Glomerular visceral epithelial cell (primary cell): ENCODE data around the gene ITIH6.

ENCODE experiments used
- DNase-seq: peaks from one replicate; pipeline ENCODE4 v3.0.0-alpha.2; 2016; ENCODE audit errors: extremely low spot score

The ITIH6 gene

DNA sequence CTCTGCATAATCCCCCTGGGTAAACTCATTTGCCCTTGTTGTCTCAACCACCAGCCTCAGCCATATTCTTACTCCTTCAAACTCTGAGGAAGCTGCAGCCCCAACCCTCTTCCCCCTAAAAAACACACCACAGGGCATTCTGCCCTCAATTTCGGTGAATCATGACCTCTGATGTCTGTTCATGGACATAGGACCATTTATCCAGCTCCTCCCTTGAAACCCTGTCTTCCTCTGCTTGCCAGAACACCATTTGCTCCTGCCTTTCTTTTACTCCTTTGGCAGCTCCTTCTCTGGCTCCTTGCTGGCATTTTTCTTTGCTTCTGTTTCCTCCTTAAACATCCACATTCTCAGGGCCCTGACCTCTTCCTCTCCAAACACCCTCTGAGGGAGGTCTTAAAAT is 87.1 kb downstream of the ITIH6 start:
- DNase-seq = no peak

GRCh38 chrX:54708404-54708803 is 89.7 kb downstream of the ITIH6 start:
- DNase-seq = no peak
